Measurements from ENCODE around the gene DRAM1.

DNA sequence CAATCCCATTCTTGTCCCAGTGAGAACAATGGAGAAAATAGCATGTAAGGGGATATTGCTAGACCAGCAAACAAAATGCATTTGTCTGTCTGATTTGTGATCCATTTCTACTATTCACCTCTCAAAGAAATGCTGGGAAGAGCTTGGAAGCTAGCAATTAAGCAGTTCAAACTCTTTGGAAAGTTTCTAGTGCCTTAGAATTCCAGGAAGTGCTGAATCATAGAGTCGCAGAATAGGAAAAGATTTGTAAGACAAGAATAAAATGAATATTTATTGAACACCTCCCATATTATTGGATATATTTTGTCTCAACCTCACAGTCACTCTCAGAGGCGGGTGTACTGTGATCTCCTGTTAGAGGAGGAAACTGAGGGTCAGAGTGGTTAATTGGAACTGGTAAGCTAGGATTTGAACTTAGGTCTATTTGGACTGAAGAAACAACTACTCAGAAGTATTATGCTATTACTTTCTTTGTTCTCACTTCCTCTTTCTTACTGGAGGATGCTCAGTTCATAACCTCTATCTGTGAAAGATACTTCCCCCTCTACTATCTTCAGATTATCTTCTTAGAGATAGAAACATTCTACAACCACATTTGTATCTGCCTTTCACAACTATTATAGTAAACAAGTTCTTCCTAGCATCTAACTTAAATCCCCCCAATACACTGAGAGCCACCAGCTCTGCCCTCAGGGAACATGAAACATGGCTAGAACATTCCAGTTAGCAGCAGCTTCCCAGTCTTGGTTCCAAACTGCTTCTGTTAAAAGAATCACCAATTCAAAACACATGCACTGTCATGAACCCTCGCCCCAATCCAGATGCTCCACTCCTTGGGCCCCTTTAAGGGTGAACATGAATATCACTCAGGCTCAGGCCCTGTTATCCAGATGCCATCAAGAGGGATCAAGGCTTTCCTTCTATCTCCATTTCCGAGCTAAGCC is 64.2 kb downstream of the DRAM1 start:
- no peak for TF ChIP-seq CTCF (conservative IDR thresholded peaks at IDR 0.05 in 1 of 2, IDR thresholded peaks at IDR 0.05 in 1 of 2; ENCODE audit: extremely low read depth in 1 of 2, insufficient read depth in 1 of 2, low read depth in 1 of 2, low read length in 2 of 2)
- TF ChIP-seq EZH2 (IDR thresholded peaks at IDR 0.05; ENCODE audit: borderline replicate concordance, low read length) = no peak
